HG02610 (cell line): ENCODE measurements around the gene PRR4.

ENCODE experiments used
- ATAC-seq: cut with Tn5 transposase; IDR thresholded peaks from one replicate; pipeline ENCODE4 v1.9.1; 2021; ENCODE audit warnings: mild to moderate bottlenecking, moderate library complexity; ENCODE audit not compliant: unreplicated experiment

PRR4 gene, protein sequence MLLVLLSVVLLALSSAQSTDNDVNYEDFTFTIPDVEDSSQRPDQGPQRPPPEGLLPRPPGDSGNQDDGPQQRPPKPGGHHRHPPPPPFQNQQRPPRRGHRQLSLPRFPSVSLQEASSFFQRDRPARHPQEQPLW

DNA sequence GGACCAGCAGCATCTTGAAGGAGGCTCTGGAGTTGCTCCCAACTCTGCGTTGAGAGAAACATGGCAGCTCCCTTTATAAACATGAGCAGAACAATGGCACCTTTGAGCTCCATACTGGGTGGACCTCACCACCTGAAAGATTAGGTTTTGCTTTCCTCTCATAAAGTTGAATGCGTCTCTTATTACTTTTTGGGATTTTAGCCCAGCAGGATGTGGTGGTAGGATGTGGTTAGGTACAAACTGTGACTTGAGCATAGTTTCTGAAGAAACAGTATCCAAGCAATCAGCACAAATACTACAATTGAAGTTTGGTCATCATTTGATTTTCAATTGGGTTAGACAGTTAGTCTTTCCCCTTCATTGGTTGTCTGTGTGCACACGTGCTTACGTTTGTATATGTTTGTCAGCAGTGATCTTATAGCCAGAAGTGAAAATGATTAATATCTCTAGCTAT, at the start of gene PRR4:
Gene PRR4, minus strand, starts transcription at position 51 of the 454 bp plus-strand sequence. Its CDS starts 38 bp downstream, at position 13.
- ATAC-seq: no peak

DNA sequence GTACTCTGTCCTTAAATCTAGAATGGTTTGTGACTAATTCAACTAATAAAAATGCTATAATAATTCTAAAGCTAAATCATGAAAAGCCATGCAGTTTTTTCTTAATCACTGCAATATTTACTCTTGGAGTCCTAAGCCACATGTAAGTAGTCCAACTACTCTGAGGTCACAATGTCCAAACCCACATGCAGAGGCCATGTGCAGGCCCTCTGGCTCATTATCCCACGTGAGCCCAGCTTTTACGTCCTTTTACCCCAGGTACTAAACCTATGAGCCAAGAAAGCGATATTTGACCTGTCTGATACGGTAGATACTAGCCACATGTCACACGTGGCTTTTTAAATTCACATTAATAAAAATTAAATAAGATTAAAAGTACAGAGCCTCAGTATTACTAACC, 47.6 kb upstream of the PRR4 start:
- ATAC-seq: no peak

DNA sequence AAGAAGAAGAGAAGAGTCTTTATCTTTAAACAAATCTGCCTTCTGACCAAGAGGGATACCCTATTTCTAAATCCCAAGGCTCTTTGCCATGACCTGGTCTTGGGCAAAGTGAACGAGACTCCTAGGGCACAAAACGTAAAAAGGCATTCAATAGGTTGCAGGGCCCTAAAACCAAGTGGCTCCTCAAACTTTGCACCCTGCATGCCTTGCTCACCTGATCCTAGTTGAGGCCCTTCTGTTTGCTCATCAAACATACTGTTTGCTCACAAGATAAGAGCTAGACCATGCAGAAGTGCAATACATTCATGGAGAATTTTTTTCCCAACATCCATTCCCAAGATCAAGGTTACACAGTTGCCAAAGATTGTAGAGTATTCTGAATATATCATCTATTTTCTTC, 42.7 kb upstream of the PRR4 start:
- no peak for ATAC-seq

DNA sequence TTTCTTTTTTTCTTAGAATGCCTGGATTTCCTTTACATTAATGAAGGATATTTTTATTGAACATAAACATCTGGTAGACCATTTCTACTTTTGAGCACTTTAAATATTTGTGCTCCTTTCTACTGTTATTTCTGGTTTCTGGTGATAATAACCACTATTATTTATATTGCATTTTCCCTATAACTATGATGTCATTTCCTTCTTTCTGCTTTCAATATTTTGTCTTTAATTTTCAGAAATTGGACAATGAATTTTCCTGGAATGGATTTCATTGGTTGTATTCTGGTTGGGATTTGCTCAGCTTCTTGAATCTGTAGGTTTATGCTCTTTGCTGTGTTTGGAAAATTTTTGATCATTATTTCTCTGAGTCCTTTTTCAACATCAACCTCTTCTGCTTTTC, 40.0 kb upstream of the PRR4 start:
- no peak for ATAC-seq

DNA sequence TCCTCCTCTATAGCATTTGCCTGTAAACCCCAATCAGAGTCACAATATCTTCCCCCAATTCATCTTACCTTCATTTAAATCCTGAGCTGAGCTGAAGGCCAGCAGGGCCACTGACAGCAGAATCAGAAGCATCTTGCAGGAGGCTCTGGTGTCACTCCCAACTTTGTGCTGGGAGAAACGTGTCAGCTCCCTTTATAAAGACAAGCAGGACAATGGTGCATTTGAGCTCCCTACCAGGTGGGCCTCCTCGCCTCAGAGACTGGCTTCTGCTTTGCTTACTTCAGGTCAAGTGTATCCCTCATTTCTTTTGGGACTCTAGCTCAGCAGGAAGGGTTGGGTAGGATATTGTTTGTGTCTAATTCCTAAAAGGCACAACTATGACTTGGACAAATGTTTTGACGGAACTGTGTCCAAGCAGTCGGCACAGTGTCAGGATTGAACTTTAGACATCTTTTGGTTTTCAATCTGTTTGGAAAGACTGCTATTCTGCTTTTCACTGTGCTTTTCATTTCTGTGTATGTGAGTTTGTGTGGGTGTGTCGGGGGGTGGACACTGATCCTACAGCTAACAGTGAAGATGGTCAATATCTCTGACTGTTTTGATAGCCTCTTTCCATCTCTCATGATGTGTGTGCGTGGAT, 34.9 kb upstream of the PRR4 start, which contains the start of gene PRH1:
Gene PRH1, minus strand, starts transcription at position 170 of the 640 bp plus-strand sequence. Its CDS starts 38 bp downstream, at position 132.
- ATAC-seq: no peak

DNA sequence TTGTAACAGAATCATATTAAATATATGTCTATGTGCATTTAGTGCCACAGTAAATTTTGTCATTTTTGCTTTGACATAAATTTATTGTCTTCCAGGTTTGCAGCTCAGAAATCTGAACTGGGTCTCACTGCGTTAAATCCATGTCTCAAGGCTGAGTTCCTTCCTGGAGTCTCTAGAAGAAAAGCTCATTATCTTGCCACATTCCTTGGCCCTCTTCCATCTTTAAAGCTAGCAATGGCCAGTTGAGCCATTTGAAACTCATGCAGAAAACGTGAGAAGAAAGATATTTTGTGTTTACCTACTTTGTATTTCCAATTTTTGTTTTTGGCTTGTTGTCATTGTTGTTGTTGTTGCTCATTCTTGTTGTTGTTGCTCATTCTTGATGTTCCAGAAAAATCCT, 24.1 kb upstream of the PRR4 start:
- no peak for ATAC-seq

DNA sequence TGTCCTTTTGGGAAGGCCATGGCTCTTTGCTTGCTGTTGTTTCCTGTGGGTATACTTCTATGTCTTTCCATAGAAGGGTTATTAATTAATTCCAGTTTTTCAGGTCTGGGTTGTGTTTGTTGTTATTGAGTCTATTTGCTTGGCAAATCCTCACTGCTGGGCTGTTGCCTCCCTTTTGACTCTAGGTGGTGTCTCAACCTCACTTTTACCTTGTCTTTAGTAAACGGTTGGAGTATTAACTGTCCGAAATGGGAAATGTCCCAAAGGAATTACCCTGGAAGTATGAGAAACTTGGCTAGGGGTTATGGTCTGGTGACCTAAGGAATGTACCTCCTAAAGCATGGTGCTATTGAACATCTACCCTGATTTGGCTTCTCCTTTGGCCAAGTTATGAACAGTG, 18.1 kb upstream of the PRR4 start:
- no peak for ATAC-seq

DNA sequence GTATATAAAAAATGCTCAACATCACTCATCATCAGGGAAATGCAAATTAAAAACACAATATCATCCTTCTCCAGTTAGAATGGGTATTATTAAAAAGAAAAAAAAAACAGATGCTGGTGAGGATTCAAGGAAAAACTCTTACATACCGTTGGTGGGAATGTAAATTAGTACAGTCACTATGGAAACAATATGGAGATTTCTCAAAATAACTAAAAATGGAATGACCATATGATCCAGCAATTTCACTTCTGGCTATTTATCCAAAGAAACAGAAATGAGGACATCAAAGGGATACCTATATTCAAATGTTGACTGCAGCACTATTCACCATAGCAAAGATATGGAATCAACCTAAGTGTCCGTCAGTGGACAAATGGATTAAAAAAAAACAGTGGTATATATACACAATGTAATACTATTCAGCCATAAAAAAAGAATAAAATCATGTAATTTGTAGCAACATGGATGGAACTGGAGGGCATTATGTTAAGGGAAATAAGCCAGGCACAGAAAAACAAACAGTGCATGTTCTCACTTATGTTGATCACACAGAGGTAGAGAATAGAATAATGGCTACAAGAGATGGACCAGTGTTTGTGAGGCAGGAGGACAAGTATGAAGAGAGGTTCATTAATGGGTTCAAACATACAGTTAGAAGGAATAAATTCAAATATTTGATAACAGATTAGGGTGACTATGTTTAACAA, 14.4 kb upstream of the PRR4 start:
- no peak for ATAC-seq

DNA sequence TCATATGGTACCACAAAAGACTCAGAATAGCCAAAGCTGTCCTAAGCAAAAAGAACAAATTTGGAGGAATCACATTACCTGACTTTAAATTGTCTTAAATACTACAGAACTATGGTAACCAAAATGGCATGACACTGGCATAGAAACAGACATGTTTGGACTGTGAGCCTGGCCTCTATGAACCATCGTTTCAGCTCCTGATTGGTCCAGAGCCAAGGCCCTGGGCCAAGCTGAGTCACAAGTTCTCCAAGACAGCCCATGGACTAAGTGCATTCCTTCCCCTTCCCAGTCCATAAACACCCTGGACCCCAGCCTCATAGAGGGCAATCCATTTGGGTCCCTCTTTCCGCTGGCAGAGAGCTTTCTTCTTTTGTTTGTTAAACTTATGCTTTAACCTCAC, 12.1 kb upstream of the PRR4 start:
- no peak for ATAC-seq

DNA sequence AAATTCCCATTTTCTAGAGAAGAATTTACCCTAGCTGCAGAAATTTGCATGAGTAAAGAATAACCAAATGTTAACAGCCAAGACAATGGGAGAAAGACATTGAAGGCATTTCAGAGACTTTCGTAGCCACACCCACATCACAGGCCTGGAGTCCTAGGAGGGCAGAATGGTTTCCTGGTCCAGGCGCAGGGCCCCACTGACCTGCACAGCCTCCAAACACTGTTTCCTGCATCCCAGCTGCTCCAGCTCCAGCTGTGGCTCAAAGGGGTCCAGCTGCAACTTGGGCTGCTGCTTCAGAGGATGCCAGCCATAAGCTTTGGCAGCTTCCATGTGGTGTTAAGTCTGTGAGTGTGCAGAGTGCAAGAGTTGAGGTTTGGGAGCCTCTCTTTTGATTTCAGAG, 6.5 kb upstream of the PRR4 start:
- no peak for ATAC-seq

DNA sequence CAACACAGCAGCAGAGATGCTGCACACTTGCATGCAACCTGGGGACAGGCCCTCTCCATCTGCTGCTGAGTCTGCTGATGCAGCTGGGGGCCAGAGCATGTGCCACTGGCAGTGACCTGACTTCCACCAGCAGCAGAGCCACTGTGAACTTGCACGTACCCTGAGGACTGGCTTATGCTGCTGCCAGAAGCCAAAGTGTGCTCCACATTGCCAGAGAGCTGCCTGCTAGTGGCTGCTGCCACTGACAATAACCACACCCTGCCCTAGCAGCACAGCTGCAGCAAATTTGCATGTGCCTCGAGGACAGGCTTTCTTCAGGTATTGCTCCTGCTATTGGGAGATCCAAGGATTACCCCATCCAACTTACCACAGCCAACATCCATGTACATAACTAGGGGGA, 4.5 kb upstream of the PRR4 start:
- ATAC-seq: no peak

DNA sequence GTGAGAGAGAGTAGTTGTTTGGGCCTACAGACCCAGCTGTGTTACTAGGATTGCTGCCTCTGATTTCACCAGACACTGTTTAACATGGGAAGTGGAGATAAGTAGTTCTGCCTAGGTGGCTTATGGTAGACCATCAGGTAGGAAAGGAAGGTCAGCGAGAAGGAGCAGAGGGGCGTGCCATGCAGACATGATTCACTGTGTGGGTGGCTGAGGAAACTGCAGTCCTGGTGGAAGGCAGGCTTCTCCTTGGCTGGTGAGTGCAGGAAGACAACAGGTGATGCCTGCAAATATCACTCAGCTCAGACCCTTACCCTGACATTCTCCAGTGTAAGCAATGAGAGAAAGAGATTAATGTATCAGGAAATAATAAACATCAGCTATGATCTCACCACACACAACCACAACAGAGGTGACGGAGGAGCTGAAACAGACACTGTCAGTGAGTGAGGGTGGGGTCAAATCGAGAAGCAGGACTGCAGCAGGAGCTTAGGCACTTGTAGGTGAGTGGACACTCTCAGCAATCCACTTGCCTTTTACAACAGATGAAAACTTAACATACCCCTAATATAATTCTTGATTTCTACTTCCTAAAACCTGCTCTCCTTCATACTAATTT, 2.1 kb upstream of the PRR4 start:
- no peak for ATAC-seq

DNA sequence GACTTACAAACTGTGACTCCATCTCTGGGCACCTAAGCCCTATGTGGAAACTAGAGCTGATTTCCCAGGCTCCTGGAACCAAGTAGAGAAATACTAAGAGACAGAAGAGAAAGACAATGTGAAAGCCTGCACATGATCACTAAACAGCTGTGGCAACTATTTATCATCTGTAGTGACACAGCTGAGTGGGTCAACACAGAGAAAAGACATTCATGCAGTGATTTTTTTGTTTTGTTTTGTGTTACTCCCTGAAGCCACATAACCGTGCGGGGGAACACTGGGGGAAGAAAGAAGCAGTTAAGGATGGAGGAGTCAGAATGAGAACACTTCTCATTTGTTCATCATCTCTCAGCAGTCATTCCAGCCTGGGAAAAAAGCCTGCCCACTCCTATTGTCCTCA, 1.5 kb downstream of the PRR4 start:
- ATAC-seq: no peak

DNA sequence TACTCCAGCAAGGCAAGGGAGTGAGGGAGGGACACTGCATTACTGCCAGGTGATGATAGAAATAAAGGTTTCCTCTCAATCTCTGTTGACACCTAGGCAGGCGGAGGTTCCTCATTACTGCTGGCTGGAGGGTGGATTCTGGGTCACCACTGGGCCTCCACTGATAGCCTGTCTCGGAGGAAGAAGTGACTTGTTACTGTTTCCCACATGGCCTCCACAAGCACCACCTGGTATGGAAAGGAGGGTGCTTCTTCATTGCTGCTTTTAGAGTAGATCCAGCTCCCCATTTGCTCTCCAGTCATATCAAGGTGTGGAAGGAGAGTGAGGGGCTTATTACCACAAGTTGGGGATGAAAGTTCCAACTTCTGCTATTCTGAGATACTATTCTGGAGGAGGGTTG, 6.4 kb downstream of the PRR4 start:
- ATAC-seq: no peak

DNA sequence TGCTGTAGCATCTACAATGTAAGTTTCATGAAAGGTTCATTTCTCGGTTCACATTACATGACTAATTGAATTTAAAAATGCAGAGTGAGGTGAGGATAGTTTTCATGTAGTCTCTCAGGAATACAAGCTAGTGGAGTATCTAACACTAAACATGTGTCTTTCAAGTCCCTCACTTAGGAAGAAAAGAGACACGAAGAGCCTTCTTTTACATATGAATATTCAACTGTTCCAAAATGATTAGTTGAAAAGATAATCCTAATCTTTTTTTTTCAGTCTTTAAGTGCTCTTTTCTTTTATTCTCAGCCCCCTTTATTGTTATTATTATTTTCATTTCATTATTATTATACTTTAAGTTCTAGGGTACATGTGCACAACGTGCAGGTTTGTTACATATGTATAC, 10.8 kb downstream of the PRR4 start:
- ATAC-seq: no peak

DNA sequence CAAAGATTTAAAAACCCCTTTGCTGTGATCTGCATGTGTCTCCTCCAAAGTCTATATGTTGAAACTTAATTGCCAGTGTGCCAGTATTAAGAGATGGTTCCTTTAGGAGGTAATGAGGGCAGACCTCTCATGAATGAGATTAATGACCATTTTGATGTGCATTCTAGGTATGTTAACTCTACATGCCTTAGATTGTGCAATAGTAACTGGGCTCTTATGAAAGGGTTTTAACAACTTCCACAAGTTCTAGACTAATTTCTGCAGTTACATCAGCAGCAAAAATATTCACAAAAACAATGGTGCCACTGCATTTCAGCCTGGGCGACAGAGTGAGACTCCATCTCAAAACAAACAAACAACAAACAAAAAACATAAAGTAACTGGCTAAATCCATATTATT, 19.3 kb downstream of the PRR4 start:
- no peak for ATAC-seq

DNA sequence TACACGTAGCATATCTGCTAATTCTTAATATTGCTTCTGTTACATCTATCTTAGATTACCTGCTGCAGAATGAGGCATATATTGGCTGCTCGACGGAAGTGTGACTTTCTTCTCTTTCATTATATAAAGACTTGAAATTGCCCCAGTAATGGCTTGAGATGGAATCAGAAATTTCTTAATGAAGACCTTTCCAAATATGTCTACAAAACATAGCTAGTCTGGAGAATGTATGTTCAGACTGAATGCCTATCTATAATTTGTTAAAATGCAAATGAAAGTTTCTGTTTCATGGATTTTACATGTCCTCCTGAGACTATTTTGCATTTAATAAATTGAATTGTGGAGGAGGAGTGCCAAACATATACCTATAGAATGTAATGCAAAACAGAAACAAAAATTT, 23.0 kb downstream of the PRR4 start, which contains the start of gene TAS2R10:
Gene TAS2R10, minus strand, starts transcription at position 101 of the 400 bp plus-strand sequence. Its CDS starts 89 bp downstream, at position 12.
- ATAC-seq: no peak

DNA sequence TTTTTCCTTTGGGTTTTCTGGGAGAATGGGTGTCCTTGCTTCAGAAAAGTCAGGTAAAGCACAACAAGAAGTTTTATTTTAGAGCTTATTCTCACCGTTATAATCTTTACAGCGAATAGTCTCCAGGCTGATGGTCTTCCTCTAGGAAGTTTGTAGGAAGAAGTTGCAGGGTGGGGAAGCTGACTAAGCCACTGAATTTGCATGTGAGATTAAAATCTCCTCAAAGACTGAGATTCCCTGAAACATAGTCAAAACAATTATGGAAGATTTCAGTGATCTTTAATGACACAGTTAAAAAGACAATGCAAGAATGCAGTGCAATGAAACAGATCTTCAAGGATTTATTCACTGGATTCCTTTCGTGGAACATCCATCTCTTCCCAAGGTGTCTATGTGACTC, 24.3 kb downstream of the PRR4 start:
- ATAC-seq: no peak

DNA sequence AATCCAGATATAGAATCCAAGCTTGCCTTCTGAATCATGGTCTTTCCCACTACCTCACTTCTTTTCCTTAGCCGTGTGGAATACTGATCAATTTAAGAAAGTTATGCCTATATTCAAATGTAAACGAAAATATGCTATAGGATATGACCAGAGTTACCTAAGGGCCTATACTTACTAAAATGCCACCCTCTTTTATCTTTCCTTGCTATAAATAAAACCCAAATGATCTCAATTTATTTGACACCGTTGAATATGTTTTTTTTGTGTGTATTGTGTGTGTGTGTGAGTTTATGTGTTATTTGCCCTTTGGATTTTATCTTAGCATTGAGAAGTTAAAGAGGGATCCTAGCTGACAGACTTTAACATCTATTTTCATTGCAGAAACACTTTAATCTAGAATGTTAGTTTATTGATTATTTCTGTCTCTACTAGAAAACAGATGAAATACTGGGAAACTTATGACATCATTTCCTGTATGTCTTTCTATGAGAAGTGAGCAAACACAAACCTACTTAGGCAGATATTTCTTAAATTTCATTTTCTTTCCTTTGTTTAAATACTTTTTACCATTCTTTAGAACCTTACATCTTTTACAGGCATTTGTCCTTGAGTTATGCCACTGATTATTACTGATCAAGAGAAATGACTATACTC, 37.3 kb downstream of the PRR4 start:
- no peak for ATAC-seq

DNA sequence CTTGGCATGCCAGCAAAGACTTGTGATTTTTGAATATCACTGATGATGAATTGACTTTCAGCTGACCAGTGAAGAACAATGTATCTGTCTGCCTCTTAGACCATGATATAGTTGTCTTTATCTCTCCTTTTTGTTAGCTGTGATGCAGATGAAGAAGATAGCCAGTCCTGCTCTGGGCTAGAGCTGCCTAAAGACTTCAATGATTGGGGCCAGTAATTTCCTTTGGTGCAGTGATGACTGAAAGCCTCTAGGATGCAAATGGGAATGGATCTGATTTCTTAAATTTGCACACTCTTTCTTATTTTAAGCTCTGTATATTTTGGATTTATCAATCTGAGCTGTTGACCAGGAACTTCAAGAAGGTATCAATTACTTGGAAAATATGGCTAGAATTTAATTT, 39.2 kb downstream of the PRR4 start, which contains the start of gene TAS2R9:
Gene TAS2R9, minus strand, starts transcription at position 101 of the 400 bp plus-strand sequence. Its CDS starts 93 bp downstream, at position 8.
- no peak for ATAC-seq

DNA sequence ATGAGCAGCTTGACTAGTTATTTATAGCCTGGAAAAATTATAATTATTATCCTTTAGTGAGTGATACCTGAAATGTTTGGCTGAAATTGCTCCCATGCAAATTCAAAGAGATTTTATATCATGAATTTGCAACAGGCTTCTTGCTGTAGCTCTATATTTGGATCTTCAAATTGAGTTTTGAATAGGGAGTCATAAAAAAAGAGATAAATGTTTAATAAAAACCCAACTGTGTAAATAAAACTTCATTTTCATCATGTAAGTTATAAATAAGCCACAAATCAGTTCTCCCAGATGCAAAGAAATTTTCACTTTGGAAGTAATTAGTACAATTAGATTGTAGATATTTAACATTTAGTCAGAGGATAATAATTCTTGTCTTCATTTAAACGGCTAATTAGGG, 42.1 kb downstream of the PRR4 start, which contains the start of gene TAS2R8:
Gene TAS2R8, minus strand, starts transcription at position 101 of the 400 bp plus-strand sequence. CDS start 306 bp downstream, outside the sequence.
- no peak for ATAC-seq
